HG02840 (cell line): ENCODE results near the gene SKI.

Experiments
- ATAC-seq: cut with Tn5 transposase; IDR thresholded peaks from one replicate; pipeline ENCODE4 v1.9.1; 2021; ENCODE audit warnings: mild to moderate bottlenecking, moderate library complexity, moderate number of reproducible peaks; ENCODE audit not compliant: unreplicated experiment, low FRiP score

Gene SKI

GRCh38 chr1:2228694-2229036 lies 546 bp downstream of the SKI start:
- ATAC-seq, result no peak

GRCh38 chr1:2229037-2229864 lies 1.1 kb downstream of the SKI start:
- no peak for ATAC-seq

GRCh38 chr1:2229911-2230731 lies 2.0 kb downstream of the SKI start:
- no peak for ATAC-seq

- no peak for ATAC-seq
Observed at GRCh38 chr1:2230781-2231531, 2.8 kb downstream of the SKI start.

DNA sequence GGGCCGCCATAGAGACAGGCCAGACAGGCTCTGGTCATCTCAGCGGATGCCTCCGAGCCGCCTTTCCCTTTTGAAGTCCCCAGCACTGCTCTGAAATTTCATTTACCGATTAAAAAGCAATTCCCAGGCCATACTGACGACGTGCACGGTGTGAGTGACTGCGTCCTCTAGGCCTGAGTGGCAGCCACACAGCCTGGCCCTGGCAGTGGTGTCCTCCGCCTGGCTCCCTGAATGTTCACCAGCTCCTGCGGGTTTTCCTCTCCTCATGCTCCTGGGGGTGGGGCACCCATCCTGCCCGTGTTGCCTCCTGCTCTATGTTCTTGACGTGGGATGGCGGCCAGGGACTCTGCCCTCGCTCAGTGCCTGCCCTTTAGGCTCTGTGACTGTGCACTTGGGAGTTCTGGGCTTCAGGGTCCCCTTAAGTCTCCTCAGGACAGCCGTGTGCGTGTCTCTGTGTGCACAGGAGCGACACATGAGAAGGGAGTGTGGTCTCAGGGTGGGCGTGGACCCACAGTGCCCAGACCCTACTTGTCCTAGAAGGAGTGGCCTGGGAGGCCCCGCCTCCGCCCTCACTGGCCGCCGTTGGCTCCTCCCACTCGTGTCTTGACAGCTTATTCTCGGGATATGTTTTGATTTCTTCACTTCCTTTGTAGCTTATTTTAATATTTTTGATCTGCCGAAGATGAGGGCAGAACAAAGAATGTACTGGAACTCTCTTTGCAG lies 3.6 kb downstream of the SKI start:
- ATAC-seq, result no peak

DNA sequence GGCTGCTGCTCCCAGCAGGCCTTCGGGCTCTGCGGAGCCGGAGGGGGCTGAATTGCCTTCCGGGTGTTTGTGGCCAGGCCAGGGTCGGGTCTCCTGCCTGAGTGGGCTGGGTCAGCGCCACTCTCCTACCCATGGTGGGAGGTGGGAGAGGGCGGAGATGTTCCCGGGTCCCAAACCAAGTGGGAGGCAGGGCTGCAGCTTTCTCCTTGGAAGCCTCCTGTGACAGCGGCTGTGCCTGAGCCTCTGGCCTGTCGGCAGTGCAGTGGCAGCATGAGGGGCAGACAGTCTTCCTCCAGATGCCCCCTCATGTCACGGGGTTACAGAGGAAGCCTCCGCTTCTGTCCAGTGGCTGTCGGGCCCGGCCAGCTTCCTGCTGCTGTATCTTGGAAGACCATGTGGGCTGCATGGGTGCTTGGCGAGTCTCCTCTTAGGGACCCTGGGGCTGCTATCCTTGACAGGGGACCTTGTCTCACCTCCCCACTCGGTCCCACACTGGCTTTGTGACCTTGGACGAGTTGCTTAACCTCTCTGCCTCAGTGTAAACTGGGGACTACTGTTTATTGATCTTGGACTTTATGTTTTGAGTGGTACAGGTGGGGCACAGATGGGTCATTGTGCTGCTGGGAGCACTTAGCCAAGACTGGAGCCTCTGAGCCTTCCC lies 4.3 kb downstream of the SKI start:
- no peak for ATAC-seq

GRCh38 chr1:2232916-2233438 lies 4.9 kb downstream of the SKI start:
- no peak for ATAC-seq

GRCh38 chr1:2233468-2233867 lies 5.3 kb downstream of the SKI start:
- ATAC-seq, result no peak

- no peak for ATAC-seq
Observed at GRCh38 chr1:2233997-2234761, 6.1 kb downstream of the SKI start.

DNA sequence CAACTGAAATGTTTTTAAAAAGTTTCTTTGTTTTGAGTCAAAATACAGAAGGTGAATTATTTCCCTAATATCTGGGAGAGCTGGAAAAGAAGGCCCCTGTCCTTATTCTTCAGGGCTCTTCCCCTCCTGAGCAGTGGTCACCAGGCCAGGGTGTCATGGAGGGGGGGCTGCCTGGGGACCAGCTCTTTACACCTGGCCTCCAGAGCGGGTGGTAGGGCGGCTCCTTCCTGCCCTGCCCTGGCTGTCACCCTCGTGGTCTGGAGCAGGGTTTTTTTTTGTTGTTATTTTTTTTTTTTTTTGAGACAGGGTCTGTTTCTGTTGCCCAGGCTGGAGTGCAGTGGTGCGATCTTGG lies 6.6 kb downstream of the SKI start:
- no peak for ATAC-seq

- ATAC-seq, result no peak
Observed at GRCh38 chr1:2235300-2235998, 7.3 kb downstream of the SKI start.

- ATAC-seq, result no peak
Observed at GRCh38 chr1:2236695-2237677, 8.9 kb downstream of the SKI start.

GRCh38 chr1:2237773-2238172 lies 9.7 kb downstream of the SKI start:
- ATAC-seq, result no peak

DNA sequence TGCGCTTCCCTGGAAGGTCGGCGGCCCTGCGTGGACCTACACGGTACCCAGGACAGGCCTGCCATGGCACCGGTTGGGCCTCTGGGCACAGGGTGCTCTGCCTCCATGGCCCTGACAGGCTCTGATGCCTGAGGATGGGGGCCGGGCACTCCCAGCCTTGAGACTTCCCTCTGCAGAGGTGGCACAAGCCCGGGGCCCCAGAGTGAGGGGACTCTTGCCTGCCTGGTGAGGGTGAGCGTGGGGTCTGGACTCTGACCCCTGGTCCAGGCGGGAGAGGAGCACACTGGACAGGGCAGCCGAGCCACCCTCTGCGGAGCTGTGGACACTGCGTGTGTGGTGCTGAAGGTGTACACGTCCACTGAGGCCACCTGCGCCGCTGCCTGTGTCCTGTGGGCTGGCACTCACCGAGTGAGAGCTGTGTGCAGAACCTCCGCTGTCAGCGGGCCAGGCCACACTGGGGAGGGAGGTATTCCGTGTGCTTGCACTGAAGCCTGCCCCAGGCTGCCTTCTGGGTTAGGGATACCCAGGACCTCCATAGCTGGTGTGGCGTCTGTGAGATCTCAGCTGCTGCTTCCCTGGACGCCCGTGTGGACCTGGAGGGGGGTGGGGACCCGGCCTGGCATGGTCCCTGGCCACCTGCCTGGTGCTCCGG lies 10.4 kb downstream of the SKI start:
- ATAC-seq, result no peak

DNA sequence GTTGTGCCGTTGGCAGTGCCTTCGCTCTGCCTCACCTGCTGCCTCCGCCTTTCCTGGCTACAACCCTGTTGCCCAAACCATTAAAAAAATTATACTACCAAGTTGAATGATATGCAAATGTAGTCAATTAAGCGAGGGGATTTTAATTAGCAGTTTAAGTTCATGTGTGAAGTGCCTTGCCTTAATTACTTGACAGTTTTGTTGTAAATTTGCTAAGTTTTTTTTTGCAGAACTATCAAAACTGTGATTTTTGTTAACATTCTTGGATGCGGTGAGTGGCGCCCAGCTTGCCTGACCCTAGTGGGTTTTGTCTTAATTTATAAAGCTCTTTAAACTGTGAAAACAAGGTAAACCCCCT lies 10.9 kb downstream of the SKI start:
- no peak for ATAC-seq

- no peak for ATAC-seq
Observed at GRCh38 chr1:2239384-2239985, 11.4 kb downstream of the SKI start.
